ENCODE results near the gene PTPRD.

The PTPRD gene

DNA sequence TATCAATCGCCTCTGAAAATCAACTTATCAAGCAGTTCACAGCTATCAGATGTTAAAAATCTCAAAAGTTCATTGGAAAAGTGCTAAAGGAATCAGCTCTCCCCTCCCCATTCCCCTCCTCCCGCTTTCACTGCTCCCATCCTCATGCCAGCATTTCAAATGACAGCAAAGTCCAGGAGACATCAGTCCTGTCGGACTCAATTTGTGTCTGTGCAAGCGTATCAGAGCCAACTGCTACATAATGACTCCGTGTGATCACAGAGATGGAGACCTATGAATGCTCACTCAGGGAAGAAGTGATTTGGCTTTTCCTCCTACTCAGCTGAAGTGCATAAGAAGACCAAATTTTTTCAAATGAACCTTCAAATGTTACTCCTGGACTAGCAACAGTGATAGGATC, 1876.0 kb downstream of the PTPRD start:
- TF ChIP-seq, protein P1, sequence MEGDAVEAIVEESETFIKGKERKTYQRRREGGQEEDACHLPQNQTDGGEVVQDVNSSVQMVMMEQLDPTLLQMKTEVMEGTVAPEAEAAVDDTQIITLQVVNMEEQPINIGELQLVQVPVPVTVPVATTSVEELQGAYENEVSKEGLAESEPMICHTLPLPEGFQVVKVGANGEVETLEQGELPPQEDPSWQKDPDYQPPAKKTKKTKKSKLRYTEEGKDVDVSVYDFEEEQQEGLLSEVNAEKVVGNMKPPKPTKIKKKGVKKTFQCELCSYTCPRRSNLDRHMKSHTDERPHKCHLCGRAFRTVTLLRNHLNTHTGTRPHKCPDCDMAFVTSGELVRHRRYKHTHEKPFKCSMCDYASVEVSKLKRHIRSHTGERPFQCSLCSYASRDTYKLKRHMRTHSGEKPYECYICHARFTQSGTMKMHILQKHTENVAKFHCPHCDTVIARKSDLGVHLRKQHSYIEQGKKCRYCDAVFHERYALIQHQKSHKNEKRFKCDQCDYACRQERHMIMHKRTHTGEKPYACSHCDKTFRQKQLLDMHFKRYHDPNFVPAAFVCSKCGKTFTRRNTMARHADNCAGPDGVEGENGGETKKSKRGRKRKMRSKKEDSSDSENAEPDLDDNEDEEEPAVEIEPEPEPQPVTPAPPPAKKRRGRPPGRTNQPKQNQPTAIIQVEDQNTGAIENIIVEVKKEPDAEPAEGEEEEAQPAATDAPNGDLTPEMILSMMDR (IDR thresholded peaks at IDR 0.05; ENCODE audit: low read depth, low read length): no peak
- H3K4me3 ChIP-seq (ENCODE audit: low read depth, low read length): no peak overlapping the region

DNA sequence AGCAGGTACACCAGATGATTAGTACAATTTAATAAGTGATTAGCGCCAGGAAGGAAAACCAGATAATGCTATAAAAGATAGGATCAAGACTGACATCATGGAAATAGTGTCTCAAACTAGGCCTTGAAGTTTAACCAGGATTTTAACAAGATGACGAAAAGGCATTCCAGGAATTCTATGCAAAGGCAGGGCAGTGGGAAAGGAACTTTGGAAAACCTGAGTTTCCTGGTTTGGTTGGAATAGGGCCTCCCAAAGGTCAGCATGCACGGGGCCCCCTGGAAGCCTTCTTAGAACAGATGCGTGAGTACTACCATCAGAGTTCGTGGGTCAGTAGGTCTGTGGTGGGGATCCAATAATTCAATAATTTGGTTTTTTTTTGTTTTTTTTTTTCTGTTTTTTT, 1878.0 kb downstream of the PTPRD start:
- TF ChIP-seq, protein P1 (IDR thresholded peaks at IDR 0.05; ENCODE audit: low read depth, low read length): no peak
- no peak overlapping the region for H3K4me3 ChIP-seq (ENCODE audit: low read depth, low read length)

DNA sequence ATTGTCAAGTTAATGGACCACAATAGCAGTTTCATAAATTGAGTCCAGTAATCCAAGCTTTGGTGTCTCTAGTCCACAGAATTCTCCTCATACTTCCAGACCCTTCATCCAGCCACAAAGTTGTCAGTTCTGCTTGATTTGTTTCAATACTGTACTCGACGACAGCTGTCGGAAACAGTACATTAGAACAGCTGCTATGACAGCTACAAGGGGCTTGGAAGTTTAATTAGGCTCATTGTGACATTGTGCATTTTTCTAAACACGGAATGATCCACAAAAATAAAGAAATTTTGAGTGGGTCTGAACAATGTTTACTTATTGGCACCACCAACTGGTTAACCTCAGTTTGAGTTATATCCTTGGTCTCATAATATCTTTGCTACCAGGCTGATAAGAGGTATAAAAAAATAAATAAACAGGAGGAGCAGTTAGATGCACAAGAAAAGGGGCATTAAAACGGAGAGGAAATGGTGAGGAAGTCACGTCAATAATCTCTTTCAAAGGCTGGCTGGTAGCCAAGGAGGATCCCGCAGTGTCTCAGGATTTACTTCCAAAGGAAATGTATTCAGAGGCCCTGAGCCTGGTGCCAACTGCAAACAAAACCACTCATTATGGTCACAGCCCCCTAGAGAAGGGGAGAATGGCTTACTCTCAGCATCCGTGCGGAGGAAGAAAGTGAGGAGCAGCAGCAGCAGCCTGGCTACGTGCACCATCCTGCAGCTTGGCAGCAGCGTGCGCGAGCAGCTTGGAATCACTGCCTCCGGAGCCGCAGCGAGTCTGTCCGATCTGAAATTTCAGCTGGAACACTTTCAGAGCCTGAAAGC, 1879.5 kb downstream of the PTPRD start:
- no peak overlapping the region for H3K4me3 ChIP-seq (ENCODE audit: low read depth, low read length)
- TF ChIP-seq, protein P1 (IDR thresholded peaks at IDR 0.05; ENCODE audit: low read depth, low read length): no peak

DNA sequence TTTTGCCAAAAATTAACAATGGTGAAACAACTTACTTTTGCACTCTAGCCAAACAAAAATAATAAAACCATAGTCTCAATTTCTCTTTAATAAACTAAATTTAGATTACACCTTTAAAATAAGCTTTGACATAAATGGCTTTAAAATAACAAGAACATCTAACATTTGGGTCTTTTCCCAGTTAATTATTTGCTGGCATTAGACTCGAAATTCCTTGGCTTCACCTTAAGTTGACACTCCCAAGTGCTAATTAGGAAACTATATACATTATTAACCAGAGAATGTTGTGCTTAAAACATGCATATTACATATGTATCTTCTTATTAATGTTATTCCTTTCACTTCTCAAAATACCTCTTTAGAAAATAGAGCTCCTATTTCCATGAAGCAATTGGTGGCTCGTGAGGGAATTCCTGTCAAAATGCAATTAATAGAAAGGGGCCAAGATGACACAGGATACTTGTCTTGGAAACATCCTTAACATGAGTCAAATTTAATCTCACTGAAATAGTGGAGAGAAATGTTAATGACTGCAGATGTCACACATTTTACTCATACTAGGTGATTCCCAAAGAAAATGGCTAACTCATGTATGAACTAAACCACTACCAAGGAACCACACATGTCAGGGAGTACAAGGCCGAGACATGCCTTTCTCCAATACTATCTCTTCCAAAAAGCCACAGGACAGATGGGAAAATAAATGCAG, 1880.3 kb downstream of the PTPRD start:
- TF ChIP-seq, protein P1 (IDR thresholded peaks at IDR 0.05; ENCODE audit: low read depth, low read length): no peak

DNA sequence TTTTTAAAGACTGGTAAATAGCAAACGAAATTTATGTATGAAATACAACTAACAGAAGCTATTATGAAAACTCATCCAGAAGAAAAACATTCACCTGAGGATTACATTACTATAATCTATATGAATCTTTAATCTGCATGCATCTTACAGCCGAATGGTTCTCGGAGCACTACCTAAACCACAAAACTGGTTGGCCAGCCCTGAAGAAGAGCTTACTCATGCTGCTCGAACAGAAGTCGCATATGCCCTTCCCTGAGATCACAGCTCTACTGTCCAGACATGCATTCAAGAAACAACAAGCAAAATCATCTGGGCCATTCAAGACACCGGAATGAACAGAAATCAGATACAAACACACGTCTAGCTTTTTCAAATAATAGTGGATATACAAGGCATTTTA, 1882.2 kb downstream of the PTPRD start:
- H3K4me3 ChIP-seq (ENCODE audit: low read depth, low read length): no peak overlapping the region
- TF ChIP-seq, protein P1 (IDR thresholded peaks at IDR 0.05; ENCODE audit: low read depth, low read length): no peak

More for the DNA sequence above, 1880.3 kb downstream of the PTPRD start:
- H3K4me3 ChIP-seq (ENCODE audit: low read depth, low read length): no peak overlapping the region

DNA sequence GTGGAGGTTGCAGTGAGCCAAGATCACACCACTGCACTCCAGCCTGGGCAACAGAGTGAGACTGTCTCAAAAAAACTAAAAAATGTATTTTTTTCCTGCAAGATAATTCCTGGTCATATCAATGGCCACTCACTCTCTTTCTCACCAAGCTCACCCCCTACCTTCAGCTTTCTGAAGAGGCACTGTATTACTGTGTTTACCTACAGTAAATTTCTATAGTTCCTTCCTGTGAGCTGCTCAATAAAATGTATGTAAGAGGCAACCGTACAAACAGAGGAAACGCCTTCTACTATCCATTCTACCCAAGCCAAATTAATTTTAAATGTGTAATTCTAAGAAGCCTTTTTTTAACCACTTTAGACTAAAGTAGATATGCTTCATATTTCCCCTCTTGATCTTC, 1883.9 kb downstream of the PTPRD start:
- TF ChIP-seq, protein P1 (IDR thresholded peaks at IDR 0.05; ENCODE audit: low read depth, low read length): no peak
- H3K4me3 ChIP-seq (ENCODE audit: low read depth, low read length): no peak overlapping the region

DNA sequence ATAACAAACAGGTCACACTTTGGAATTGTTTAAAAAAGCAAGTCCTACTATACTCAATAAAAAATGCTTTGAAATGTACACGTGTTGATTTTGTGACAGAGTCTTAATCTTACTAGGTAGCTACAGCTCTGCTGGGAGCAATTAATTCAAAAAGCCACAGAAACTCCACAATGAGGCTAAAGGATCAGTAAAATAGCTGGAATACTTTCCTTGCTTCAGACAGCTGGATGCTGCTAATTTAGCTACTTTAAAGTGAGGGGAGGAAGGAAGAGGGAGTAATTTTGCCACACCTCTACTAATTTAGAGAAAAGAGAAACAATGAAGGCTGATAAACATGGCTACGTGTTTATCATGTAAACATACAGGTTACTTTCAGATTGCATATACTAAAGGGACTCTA, 1885.6 kb downstream of the PTPRD start:
- TF ChIP-seq, protein P1 (IDR thresholded peaks at IDR 0.05; ENCODE audit: low read depth, low read length): no peak
- no peak overlapping the region for H3K4me3 ChIP-seq (ENCODE audit: low read depth, low read length)
